Measurements from ENCODE around the gene GRM1.

The GRM1 gene

DNA sequence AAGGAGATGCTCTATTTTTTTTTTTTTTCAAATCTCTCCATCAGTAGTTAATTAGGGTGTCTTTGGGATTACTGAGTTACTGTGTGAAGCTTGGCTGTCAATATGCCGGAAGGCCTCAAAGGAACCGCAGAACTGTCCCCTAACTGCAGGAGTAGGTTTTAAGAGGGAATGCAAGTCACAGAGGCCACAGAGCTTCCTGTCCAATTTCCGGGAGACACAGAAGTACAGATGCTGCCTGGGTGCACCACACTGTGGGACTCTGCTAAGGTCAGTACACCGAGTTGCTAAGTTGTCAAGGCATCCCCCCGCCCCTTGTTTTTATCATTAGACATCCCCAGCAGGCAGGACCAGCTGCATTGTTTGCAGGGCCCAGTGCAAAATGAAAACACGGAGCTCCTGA lies 394.6 kb downstream of the GRM1 start:
- Histone ChIP-seq H3K27me3 (ENCODE audit: insufficient read depth, poor library complexity, severe bottlenecking) (no peaks in the 10 kb centered on the region), H3K9me3 (ENCODE audit: severe bottlenecking) (no peaks in the 10 kb centered on the region), H3K27ac (ENCODE audit: poor library complexity, severe bottlenecking) (no peak overlapping the region), H3K4me1 (ENCODE audit: insufficient read depth, poor library complexity, severe bottlenecking) (no peaks in the 10 kb centered on the region), H3K4me3 (ENCODE audit: severe bottlenecking) (no peak overlapping the region), H3K36me3 (ENCODE audit: low read depth) (no peaks in the 10 kb centered on the region)
- DNase-seq (ENCODE audit: low spot score) (no peak), ATAC-seq (ENCODE audit: low read depth) (no peak)
- TF ChIP-seq, protein P1, sequence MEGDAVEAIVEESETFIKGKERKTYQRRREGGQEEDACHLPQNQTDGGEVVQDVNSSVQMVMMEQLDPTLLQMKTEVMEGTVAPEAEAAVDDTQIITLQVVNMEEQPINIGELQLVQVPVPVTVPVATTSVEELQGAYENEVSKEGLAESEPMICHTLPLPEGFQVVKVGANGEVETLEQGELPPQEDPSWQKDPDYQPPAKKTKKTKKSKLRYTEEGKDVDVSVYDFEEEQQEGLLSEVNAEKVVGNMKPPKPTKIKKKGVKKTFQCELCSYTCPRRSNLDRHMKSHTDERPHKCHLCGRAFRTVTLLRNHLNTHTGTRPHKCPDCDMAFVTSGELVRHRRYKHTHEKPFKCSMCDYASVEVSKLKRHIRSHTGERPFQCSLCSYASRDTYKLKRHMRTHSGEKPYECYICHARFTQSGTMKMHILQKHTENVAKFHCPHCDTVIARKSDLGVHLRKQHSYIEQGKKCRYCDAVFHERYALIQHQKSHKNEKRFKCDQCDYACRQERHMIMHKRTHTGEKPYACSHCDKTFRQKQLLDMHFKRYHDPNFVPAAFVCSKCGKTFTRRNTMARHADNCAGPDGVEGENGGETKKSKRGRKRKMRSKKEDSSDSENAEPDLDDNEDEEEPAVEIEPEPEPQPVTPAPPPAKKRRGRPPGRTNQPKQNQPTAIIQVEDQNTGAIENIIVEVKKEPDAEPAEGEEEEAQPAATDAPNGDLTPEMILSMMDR (IDR thresholded peaks at IDR 0.05; ENCODE audit: poor library complexity, severe bottlenecking): no peak

DNA sequence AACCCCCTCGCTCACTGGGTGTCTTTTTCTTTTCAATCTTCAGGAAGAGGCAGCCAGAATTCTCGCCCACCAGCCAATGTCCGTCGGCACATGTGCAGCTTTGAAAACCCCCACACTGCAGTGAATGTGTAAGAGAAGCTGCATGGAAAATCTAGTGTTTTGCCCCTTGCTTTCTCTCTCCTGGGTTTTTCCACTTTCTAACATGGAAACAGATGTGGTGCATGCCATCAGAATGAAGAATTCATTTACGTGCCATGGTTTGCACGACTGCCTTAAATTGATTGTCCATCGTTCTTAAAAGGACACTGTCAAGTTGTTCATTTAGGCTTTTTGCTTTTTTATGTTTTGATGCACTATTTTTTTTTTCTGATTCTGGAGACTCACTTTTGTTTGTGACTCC lies 397.7 kb downstream of the GRM1 start:
- no peaks in the 10 kb centered on the region for H3K27me3 ChIP-seq (ENCODE audit: insufficient read depth, poor library complexity, severe bottlenecking)
- H3K36me3 ChIP-seq (ENCODE audit: low read depth): no peaks in the 10 kb centered on the region
- ATAC-seq (ENCODE audit: low read depth): no peak
- TF ChIP-seq, protein P1 (IDR thresholded peaks at IDR 0.05; ENCODE audit: poor library complexity, severe bottlenecking): no peak
- DNase-seq (ENCODE audit: low spot score): no peak
- H3K9me3 ChIP-seq (ENCODE audit: severe bottlenecking): no peaks in the 10 kb centered on the region
- no peaks in the 10 kb centered on the region for H3K4me1 ChIP-seq (ENCODE audit: insufficient read depth, poor library complexity, severe bottlenecking)
- no peak overlapping the region for H3K27ac ChIP-seq (ENCODE audit: poor library complexity, severe bottlenecking)
- H3K4me3 ChIP-seq (ENCODE audit: severe bottlenecking): no peak overlapping the region

DNA sequence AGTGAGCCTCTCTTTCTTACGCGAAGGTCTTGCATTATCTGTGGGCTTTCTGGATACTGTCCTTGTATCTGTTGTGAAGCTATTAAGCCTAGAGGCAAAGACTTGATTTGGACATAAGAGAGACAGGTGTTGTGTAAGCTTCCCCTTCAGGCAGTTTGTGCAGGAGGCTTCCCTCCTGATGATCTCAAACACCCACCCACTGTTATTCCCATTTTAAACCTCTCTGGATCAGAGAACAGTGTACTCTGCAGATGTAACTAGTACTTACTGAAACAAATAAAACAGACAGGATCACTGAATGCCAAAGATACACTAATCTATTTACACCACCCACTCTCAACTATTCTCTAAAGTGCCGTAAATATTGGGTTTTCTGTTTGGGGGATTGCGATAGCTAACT lies 401.0 kb downstream of the GRM1 start:
- ATAC-seq (ENCODE audit: low read depth): no peak
- no peak for DNase-seq (ENCODE audit: low spot score)

DNA sequence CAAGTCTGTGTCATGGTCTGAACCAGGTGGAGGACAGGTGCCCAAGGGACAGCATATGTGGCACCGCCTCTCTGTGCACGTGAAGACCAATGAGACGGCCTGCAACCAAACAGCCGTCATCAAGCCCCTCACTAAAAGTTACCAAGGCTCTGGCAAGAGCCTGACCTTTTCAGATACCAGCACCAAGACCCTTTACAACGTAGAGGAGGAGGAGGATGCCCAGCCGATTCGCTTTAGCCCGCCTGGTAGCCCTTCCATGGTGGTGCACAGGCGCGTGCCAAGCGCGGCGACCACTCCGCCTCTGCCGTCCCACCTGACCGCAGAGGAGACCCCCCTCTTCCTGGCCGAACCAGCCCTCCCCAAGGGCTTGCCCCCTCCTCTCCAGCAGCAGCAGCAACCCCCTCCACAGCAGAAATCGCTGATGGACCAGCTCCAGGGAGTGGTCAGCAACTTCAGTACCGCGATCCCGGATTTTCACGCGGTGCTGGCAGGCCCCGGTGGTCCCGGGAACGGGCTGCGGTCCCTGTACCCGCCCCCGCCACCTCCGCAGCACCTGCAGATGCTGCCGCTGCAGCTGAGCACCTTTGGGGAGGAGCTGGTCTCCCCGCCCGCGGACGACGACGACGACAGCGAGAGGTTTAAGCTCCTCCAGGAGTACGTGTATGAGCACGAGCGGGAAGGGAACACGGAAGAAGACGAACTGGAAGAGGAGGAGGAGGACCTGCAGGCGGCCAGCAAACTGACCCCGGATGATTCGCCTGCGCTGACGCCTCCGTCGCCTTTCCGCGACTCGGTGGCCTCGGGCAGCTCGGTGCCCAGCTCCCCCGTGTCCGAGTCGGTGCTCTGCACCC lies 405.2 kb downstream of the GRM1 start:
- Histone ChIP-seq H3K4me3 (ENCODE audit: severe bottlenecking) (no peak overlapping the region), H3K27ac (ENCODE audit: poor library complexity, severe bottlenecking) (no peak overlapping the region), H3K4me1 (ENCODE audit: insufficient read depth, poor library complexity, severe bottlenecking) (no peaks in the 10 kb centered on the region), H3K9me3 (ENCODE audit: severe bottlenecking) (no peaks in the 10 kb centered on the region), H3K36me3 (ENCODE audit: low read depth) (no peaks in the 10 kb centered on the region), H3K27me3 (ENCODE audit: insufficient read depth, poor library complexity, severe bottlenecking) (peaks cover 10% of the 10 kb centered on the region)
- TF ChIP-seq, protein P1 (IDR thresholded peaks at IDR 0.05; ENCODE audit: poor library complexity, severe bottlenecking): no peak
- ATAC-seq (ENCODE audit: low read depth) (0 out of 3 replicates have a peak, but pooled peaks have one; percentile 14), DNase-seq (ENCODE audit: low spot score) (no peak)

More for the DNA sequence above, 401.0 kb downstream of the GRM1 start:
- TF ChIP-seq, protein P1 (IDR thresholded peaks at IDR 0.05; ENCODE audit: poor library complexity, severe bottlenecking): no peak
- H3K4me3 ChIP-seq (ENCODE audit: severe bottlenecking): no peak overlapping the region
- no peaks in the 10 kb centered on the region for H3K9me3 ChIP-seq (ENCODE audit: severe bottlenecking)
- peaks cover 4% of the 10 kb centered on the region for H3K27me3 ChIP-seq (ENCODE audit: insufficient read depth, poor library complexity, severe bottlenecking)
- no peaks in the 10 kb centered on the region for H3K4me1 ChIP-seq (ENCODE audit: insufficient read depth, poor library complexity, severe bottlenecking)
- H3K36me3 ChIP-seq (ENCODE audit: low read depth): no peaks in the 10 kb centered on the region
- H3K27ac ChIP-seq (ENCODE audit: poor library complexity, severe bottlenecking): no peak overlapping the region

All from RWPE2 (cell line).